ENCODE results near the gene TMA16.

TMA16 gene

DNA sequence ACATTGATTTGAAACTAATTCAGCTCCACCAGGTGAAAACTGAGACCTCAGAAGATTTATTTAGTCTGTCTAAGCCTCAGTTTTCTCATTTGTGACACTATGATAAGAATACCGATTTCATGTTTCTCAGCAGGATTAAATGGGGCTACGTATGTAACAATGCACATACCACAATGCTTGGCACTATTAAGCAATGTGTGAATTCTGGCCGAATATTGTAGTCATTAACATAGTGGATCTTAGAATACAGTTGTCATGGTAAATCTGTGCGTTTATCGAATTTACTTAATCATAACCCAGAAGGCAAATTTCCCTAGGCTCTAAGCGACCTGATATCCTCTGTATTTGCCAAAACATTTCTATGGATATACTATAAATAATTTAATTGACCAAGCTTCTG lies 69.1 kb downstream of the TMA16 start:
- no peak for DNase-seq (ENCODE audit: low read depth, low spot score)

DNA sequence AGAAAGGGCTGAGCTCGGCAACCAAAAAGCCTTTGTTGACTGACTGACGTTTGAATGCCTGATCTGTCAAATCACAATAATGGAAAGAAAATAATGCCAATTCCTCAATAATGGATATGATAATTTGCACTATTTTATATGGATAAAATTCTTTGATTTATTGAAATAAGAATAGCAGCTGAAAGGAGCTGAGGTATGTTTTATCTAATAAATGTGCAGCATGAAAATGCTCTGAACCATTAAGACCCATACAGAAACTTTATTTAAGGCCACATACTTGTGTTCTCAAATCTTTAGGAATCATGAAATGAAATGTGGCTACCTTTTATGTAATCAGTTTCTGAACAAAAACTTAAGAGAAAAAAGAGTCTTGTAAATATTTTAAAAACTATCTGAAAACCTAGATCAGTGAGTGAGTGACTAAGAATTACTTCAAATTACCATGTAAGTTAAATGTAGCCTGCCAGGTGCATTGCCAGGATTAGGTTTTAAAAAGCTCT lies 69.8 kb downstream of the TMA16 start:
- DNase-seq (ENCODE audit: low read depth, low spot score): no peak

- no peak for DNase-seq (ENCODE audit: low read depth, low spot score)
These were observed 71.0 kb downstream of the TMA16 start for GRCh38 chr4:163565226-163566135.

- no peak for DNase-seq (ENCODE audit: low read depth, low spot score)
These were observed 71.8 kb downstream of the TMA16 start for GRCh38 chr4:163566257-163566796.

GRCh38 chr4:163568843-163569242 lies 74.4 kb downstream of the TMA16 start:
- DNase-seq (ENCODE audit: low read depth, low spot score): no peak
